Retinal pigment epithelial cell (primary cell): ENCODE results near the gene DLX3.

ENCODE experiments used
- DNase-seq: peaks from one replicate; pipeline ENCODE4 v3.0.0-alpha.2; 2010; ENCODE audit warnings: low read depth
- H3K4me3 ChIP-seq: 2 replicates; pipeline ENCODE4 v1.5.1; 2011; ENCODE audit warnings: mild to moderate bottlenecking, low read length, control low read depth, moderate library complexity
- TF ChIP-seq, protein P1 (sequence below): conservative IDR thresholded peaks from 2 replicates; pipeline ENCODE4 v1.5.1; 2011; ENCODE audit warnings: low read depth, low read length, control low read depth, inconsistent platforms

Gene DLX3

GRCh38 chr17:50028736-50029120 is 33.7 kb upstream of the DLX3 start:
- no peak for DNase-seq
- TF ChIP-seq, protein P1, sequence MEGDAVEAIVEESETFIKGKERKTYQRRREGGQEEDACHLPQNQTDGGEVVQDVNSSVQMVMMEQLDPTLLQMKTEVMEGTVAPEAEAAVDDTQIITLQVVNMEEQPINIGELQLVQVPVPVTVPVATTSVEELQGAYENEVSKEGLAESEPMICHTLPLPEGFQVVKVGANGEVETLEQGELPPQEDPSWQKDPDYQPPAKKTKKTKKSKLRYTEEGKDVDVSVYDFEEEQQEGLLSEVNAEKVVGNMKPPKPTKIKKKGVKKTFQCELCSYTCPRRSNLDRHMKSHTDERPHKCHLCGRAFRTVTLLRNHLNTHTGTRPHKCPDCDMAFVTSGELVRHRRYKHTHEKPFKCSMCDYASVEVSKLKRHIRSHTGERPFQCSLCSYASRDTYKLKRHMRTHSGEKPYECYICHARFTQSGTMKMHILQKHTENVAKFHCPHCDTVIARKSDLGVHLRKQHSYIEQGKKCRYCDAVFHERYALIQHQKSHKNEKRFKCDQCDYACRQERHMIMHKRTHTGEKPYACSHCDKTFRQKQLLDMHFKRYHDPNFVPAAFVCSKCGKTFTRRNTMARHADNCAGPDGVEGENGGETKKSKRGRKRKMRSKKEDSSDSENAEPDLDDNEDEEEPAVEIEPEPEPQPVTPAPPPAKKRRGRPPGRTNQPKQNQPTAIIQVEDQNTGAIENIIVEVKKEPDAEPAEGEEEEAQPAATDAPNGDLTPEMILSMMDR: no peak
- no peak overlapping the region for H3K4me3 ChIP-seq

DNA sequence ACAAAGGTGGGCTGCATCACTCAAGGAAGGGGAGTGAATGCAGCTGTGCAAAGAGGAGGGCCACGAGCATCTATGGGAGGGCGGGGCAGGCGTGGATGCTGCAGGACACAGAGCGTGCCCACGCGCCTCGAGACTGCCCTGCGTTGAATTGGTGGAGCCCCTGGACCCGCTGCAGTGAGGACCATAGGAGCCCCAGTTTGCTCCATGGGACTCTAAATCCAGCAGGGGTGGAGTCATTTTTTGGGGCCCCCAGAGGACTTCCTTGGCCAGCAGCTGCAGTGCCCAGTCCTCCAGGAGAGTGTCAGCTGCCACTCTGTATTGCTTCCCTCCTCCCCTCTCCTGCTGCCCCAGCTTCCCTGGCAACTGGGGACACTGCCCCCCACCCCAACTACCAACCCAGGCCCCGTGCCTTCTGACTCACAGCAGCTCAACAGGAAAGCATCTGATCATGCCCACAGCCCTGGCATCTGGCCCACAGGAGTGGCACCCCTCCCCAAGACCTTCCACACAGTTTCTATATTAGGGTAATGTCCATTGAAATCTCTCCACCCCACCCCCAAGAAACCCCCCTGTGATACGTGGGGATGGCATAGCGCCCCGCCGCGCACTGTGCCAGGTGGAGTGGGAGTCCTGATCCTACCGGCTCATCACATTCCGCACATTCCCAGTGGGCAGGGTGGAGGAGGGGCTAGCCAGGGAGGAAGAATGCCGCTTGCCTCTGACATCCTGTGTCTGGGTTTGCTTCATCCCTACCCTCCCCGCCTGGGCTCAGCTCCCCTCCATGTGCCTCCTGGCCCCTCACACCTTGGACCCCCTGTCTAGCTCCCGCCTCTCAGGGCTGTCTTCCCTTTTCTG is 33.1 kb upstream of the DLX3 start:
- TF ChIP-seq, protein P1: no peak
- DNase-seq: peak; percentile 95
- peak overlapping the region; percentile 21 for H3K4me3 ChIP-seq

GRCh38 chr17:50027172-50027880 is 32.3 kb upstream of the DLX3 start:
- TF ChIP-seq, protein P1: peak; percentile 12
- peak; percentile 91 for DNase-seq
- peak overlapping the region; percentile 43 for H3K4me3 ChIP-seq

- TF ChIP-seq, protein P1: peak; percentile 93
- DNase-seq: peak; percentile 51
- peak overlapping the region; percentile 43 for H3K4me3 ChIP-seq
Observed at GRCh38 chr17:50026837-50027171, 31.8 kb upstream of the DLX3 start.

DNA sequence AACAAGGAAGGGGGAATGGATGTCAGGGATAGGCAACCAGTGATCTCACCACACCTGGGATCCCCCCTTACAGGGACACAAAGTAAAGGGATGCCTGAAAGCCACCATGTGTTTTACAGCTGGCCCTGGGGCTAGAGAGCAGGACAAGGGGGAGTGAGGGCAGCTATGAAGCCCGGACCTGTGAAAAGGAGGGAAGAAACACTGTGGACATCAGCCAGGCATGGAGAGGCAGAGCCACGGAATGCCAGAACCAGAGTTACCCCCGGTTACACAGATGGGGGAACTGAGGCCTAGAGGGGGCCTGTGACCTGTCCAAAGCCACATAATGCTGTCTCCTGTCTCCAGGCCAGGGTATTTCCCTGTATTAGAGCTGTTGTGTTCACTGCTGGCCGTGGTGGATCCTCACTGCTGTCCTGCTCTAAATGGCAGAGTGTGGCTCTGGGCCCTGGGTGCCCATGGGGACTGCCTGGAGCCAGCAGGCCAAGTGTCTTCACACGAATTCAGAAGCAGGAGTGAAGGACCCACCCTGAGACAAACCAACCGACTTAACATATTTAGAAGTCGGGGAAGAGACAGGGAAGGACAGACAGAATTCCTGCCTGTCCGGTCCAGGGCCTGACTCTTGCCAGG is 31.1 kb upstream of the DLX3 start:
- TF ChIP-seq, protein P1: no peak
- DNase-seq: no peak
- no peak overlapping the region for H3K4me3 ChIP-seq

GRCh38 chr17:50024808-50025207 is 29.8 kb upstream of the DLX3 start:
- DNase-seq: no peak
- TF ChIP-seq, protein P1: no peak
- no peak overlapping the region for H3K4me3 ChIP-seq
